ENCODE data around the gene KCNQ1OT1. TPM values are rescaled to one million over a fixed set of nuclear protein-coding genes. Genes with fewer than 3 reads are reported as not detected.

KCNQ1OT1 gene
- total and polyA plus RNA-seq, 4 donors: 0.05 to 4.9 (median 0.61) TPM

GRCh38 chr11:2743427-2744110, 43.8 kb upstream of the KCNQ1OT1 start:
- Histone ChIP-seq H3K27ac (ENCODE audit: low read depth in 1 of 2, low read length in 2 of 2) (no peak overlapping the region), H3K36me3 (ENCODE audit: control insufficient read depth in 4 of 4, insufficient read depth in 3 of 4, low read depth in 1 of 4, low read length in 3 of 4) (no peaks in the 10 kb centered on the region), H3K4me3 (ENCODE audit: low read depth in 1 of 3, low read length in 3 of 3) (no peak overlapping the region), H3K9ac (ENCODE audit: low read depth in 1 of 2, low read length in 2 of 2) (no peak overlapping the region), H3K27me3 (ENCODE audit: control insufficient read depth in 4 of 4, insufficient read depth in 4 of 4, low read length in 3 of 4) (no peaks in the 10 kb centered on the region), H3K4me1 (ENCODE audit: control insufficient read depth in 4 of 4, insufficient read depth in 4 of 4, low read length in 3 of 4) (no peaks in the 10 kb centered on the region), H3K9me3 (ENCODE audit: control insufficient read depth in 4 of 4, low read length in 3 of 4) (no peaks in the 10 kb centered on the region)
- TF ChIP-seq NR2F2 (IDR thresholded peaks at IDR 0.05) (no peak), SP1 (IDR thresholded peaks at IDR 0.05) (no peak), MAX (IDR thresholded peaks at IDR 0.05) (no peak), ATF3 (IDR thresholded peaks at IDR 0.05) (no peak), GABPA (IDR thresholded peaks at IDR 0.05 in 1 of 2, conservative IDR thresholded peaks at IDR 0.05 in 1 of 2) (no peak), RXRA (IDR thresholded peaks at IDR 0.05) (no peak), YY1 (IDR thresholded peaks at IDR 0.05) (no peak), JUND (IDR thresholded peaks at IDR 0.05) (no peak), HNF4G (IDR thresholded peaks at IDR 0.05) (no peak), RAD21 (IDR thresholded peaks at IDR 0.05) (no peak), FOXA2 (IDR thresholded peaks at IDR 0.05) (no peak), ZBTB33 (IDR thresholded peaks at IDR 0.05) (no peak), HNF4A (conservative IDR thresholded peaks at IDR 0.05) (no peak), TAF1 (conservative IDR thresholded peaks at IDR 0.05) (no peak), FOXA1 (IDR thresholded peaks at IDR 0.05) (no peak), REST (IDR thresholded peaks at IDR 0.05) (no peak), EGR1 (IDR thresholded peaks at IDR 0.05; ENCODE audit: low read depth in 2 of 2) (no peak), CTCF (IDR thresholded peaks at IDR 0.05; ENCODE audit: low read depth, low read length, missing input control) (no peak)
- no peak for DNase-seq (ENCODE audit: low spot score)
- WGBS: 94% methylated on average over 21 of the region's 21 CpGs
